NAMALWA (cell line): ENCODE measurements around the gene MRGPRD.
"Not testable (repeated sequence)": the region's sequence is repeated elsewhere in the genome, so short reads cannot be mapped to it uniquely, and the experiment has no call there.

Experiments
- DNase-seq: peaks from one replicate; pipeline ENCODE4 v3.0.0-alpha.2; 2015; ENCODE audit warnings: low spot score

MRGPRD gene

DNA sequence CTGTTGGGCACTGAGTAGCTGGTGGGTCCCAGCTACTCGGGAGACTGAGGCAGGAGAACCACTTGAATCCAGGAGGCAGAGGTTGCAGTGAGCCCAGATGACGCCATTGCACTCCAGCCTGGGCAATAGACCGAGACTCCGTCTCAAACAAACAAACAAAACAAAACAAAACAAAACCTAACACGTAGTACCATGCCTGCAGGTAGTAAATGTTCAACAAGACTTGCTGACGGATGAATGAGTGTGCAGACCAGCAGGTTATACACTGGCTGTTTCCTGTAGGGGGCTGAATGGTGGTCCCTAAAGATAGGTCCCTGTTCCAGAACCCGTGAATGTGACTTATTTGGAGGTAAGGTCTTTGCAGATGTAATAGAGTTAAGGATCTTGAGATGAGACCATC, 12.8 kb upstream of the MRGPRD start:
- no peak for DNase-seq

DNA sequence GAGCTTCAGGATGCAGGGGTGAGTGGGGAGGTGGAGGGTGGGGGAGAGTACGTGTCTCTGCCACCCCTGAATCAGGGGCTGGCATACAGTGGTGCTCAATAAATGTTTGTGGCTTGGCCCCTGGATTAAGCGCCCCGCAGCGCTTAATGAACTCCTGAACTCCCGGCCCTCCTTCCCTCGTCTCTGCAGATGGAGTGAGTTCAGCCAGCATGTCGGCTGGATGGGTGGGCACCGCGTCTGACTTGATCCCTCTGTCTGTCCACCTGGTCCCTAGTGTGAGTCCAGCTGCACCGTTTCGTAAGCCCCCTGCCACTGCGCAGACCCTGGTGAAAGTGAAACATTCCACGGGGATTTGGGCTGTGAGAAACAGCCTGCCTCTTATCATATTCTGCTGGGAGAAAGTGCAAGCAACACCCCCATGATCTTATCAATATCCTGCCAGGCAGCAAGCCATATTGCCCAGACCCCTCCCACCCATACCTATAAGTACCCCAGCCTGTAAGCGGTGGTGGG, 12.0 kb upstream of the MRGPRD start:
- DNase-seq: no peak

DNA sequence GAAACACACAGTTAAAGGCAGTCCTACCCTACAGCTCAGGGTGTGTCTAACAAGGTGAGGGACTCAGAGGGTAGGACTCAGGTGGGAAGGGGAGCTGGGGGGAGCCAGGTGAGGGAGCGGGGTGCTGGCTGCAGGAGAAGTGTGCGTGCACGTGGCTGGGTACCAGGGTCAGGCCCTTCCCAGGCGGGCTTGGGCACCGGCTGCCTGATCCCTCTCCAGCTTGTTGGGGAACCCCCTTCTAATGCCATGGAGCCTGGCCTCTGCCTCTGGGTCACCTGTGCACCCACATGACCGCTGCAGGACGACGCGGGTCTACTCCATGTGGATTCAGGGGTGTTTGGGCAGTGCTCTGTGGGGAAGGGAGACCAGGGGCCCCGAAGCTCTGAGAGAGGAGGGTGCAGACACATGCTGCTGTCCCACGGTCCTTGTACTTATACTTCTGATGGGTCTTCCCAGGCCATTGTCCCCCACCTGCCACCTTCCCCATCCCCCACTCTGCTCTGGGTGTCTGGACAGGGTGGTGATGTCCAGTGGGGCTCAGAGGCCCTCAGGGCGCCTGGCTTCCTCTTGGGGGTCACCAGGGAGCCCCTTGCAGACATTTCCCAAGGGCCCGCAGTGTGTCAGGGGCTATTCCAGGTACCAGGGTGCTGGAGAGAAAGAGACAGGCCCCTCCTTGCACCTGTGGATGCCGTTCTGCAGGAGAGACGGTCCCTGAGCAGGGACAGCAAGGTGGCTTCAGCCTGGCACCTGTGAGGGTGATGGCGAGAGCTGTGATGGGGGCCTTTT, 10.4 kb upstream of the MRGPRD start:
- no peak for DNase-seq

DNA sequence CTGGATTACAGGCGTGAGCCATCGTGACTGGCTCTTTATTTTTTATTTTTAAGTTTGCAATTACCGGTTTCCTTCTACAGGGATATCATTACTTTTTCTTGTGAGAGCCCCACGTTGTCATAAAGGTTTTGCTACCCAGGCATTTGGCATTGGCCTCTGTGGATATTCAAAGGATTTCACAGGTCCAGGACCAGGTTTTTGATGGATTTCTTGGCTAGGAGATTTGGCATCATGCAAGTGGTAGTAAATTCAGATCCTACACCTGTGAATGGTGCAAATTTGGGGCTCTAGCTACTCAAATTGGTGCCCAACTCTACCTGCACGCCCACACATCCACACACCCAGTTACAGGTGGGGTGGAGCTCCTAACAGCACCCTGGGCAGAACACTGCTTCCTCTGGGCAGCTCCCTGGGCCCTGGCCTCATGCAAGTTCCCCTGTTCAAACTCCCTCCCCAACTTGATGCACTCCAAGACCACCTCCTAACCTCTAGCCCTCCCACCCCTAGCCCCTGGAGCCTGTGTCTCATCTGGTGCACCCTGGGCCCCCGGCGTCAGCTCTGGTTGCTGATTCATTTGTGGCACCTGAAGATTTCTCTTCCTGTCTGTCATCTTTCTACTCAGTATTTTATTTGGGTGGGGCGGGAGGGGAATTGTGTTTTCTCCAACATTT, 9.3 kb upstream of the MRGPRD start:
- no peak for DNase-seq

DNA sequence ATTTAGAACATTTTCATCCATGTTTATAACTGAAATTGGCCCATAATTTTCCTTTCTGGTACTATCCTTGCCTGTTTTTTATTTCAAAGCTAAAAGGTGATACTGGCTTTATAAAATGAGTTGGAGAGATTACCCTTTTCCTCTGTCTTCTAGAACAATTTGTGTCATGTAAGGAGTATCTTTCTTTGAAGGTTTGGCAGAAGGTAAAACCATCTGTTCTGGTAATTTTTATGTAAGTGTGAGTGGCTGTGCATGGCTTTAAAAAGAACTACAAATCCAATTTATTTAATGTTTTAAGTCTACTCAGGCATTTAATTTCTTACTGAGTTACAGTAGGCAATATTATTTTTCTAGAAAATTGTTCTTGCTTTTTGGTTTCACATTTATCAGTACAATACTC, 7.7 kb upstream of the MRGPRD start:
- no peak for DNase-seq

DNA sequence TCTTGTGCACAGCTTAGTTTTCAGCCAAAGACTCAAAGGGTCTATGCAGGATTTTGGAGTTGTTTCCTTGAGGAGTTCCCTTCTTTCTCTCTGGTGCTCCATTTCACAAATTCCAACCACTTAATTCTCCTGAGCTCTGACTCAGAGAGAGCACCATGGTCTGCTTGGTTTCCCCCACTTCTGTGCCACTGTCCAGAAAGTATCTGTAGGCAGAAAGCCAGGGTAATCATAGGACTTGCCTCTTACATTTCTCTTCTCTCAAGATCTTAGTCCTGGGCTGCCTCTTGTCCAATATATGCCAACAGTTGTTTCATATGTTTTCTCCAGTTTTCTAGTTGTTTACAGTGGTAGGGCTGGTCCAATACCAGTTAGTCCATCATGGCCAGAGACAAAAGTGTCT, 6.4 kb upstream of the MRGPRD start:
- no peak for DNase-seq

DNA sequence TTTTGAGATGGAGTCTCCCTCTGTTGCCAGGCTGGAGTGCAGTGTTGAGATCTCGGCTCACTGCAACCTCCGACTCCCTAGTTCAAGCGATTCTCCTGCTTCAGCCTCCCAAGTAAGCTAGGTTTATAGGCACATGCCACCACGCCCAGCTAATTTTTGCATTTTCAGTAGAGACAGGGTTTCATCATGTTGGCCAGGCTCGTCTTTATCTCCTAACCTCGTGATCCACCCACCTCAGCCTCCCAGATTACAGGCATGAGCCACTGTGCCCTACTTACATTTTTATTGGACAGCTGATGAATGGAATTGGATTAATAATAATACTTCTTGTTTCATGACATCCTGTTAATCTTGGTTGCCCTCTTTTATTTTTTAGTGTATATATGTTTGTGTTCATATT, 3.0 kb upstream of the MRGPRD start:
- no peak for DNase-seq

DNA sequence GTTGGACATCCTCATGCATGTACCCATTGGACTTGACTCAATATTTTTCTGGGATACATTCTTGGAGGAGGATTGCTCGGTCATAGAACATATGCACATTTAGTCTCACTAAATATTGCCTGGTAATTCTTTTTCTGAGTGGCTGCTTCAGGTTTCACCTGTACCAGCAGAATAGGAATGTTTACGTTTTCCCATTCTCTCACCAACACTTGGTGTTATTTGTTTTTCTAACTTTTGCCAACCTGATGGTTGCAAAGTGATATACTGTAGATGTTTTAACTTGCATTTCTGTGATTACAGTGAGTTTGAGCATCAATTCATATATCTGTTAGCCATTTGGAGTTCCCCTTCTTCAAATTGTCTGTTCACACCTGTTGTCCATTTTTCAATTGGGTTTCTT, 1.3 kb upstream of the MRGPRD start:
- DNase-seq: no peak

DNA sequence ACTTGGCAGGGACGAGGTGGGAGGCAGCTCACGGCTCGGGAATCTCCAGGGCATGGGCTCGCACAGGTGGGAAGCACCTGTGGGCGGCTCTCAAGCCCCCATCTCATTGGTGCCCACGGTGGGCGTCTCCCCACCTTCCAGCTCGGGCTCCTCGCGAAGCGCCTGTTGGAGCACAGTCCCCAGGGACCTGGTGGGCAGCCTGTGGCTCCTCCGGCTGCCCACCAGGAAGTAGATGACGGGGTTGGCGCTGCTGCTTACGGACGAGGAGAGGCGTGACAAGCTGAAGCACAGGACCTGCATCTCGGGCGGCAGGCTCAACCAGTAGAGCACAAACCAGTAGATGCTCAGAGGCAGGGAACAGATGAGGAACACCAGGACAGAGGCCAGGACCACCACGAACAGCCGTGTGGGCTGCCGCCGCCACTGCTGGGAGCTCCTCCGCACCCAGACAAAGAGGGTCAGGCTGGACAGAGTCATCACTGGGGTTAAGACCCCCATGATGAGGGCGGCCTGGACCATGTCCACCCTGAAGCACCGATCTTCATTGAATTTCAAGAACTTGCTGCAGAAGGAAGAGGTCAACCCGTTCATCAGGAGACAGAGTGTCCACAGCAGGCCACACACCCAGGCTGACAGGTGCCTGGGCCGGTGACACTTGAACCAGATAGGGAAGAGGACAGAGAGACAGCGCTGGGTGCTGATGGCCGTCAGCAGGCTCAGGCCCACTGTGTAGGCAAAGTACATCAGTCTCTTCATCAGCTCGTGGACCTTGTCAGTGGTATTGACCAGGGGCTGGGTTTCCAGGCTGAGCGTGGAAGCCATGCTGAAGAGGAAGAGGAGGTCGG, 633 bp downstream of the MRGPRD start:
- DNase-seq: no peak

DNA sequence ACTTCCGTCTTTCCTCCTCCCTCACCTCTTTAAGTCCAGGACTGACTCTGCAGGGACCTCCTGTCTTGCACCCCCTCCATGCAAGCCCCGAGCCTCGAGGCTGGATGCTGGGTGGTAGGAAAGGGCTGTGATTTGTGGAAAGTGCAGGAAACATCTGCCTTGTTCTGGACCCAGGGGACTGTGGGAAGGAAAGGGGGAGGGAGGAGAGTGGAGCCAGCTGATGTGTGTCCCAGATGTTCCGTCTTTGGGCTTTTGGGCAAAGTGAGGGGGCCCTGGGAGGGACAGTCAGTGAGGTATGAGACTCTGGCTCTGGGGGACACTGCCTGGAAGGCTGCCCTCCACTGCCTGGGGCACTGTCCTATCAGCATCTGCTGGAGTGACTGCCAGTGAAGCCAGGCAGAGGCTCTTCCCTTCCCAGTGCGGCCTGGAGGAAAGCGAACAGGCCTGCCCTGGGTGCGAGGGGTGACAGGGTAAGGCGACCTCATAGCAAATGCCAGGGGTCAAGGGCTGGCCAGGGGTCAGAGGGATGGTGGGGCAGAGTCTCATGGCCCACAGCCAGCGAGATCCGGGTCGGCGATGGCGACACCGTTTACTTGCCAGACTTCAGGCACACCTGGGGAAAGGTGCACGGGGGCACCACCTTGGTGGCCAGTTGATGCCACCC, 1.7 kb downstream of the MRGPRD start:
- DNase-seq: no peak

DNA sequence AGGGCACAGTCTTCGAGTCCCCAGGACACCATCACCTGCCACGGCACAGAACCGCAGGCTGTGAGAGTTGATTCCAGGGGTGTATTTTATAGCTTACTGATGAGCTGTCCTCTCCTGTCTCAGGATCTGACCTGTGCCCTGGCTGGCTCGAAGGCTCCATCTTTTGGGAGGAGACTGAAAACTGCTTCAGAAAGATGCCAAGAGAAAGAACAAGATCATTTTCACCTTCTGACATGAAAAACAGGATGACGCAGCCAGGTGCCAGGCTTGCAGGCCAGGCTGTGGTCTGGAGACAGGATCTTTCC, 2.2 kb downstream of the MRGPRD start:
- no peak for DNase-seq

DNA sequence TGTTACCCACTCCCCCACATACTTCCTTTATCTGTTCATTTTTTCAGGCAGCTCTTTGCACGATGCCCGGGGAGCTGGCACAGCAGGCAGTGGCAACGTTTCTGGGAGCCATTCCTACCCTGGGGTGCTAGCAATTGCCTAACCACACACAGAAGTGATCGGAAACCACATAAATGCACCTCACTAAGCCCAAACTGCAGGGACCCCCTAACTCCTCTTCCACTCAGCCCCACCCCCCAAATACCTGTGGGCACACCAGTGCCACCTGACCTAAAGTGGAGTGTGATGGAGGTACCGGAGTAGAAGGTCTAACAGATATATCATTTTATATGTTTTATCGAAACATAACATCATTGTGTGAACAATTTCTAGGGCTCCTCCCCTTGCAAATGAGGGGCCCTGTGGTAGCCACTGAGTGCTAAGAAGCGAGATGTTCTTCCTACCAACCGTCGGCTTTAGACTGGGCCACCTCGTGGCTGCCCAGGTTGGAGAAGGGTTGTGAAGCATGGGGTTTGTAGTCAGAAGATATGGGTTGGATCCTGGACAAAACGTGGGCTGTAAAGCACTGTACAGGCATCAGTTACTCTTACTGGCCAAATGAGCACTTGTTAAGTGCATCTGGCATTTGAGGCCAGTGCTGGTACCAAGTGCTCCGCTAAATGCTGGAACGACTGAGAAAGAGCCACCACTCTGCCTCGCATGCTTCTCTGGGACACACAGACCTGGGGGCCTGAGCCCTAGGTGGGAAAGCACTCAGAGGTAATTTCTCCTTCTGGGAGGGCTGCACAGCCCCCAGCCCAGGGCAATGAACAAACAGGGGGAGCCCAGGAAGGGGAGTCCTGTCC, 2.8 kb downstream of the MRGPRD start:
- DNase-seq: no peak

DNA sequence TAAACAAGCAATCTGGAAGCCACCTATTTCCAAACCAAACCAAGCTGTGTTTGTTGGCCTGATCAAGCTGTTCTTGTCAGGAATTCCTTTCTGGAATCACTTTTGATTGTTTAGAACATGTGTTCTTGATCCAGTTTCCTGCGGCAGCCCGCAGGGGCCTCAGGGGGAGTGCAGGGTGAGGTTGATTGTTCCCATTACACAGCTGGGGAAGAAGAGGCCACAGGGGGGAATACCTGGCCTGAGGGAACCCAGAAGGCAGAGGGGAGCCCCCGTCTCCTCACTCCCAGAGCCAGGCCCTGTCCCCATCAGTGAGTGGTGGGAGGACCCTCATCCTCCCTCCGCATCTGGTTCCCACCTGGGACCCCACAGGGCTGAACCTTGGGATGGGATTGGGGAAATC, 4.2 kb downstream of the MRGPRD start:
- no peak for DNase-seq

DNA sequence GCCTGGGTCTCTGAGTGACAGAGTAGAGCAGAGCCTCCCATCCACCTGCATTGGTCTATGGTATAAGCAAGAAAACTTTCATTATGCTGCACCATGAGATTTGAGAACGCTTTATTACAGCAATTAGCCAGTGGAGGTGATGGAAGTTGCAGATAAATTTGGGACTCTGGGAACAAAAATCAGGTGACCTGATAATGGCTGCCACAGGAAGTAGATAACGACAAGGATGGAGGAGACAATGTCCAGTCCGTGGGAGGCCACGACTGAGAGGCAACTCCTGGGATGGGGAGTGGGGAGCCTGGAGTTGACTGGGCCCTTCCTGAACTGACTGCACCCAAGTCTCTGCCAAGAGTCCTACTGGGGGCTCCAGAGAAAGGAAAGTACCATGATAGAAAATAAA, 4.7 kb downstream of the MRGPRD start:
- no peak for DNase-seq

DNA sequence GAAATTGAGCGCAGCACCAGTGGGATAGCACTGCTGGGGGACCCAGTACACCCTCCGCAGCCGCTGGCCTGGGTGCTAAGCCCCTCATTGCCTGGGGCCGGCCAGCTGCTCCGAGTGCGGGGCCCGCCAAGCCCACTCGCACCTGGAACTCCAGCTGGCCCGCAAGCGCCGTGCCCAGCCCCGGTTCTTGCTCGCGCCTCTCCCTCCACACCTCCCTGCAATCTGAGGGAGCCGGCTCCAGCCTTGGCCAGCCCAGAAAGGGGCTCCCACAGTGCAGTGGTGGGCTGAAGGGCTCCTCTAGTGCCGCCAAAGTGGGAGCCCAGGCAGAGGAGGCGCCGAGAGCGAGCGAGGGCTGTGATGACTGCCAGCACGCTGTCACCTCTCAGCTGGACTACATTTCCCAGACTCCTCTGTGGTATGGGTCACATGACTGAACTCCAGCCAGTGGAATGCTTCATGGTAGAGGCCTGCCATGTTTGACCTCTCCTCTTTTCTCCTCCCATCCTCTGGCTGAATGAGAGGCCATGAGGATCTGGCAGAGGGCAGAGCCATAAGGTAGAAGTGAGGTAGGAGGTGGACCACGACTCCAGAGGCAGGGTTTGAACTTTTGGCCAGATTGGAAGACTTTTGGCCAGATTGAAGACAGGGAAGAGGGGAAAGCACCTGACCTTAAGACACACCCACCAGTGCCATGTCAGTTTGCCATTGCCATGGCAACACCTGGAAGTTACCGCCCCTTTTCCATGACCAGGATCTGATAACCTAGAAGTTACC, 6.2 kb downstream of the MRGPRD start:
- peak; percentile 83 for DNase-seq

DNA sequence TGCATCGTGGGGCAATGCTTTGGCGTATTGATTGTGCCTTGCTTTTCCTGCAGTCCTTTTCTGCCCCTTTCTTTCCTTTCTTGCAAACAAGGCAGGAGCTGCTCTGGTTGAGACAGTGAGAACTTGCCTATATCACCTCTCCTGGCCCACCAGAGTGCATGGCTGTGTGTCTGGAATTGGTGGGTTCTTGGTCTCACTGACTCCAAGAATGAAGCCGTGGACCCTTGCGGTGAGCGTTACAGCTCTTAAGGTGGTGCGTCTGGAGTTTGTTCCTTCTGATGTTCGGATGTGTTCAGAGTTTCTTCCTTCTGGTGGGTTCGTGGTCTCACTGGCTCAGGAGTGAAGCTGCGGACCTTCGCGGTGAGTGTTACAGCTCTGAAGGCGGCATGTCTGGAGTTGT, 7.1 kb downstream of the MRGPRD start:
- not testable (repeated sequence) for DNase-seq

DNA sequence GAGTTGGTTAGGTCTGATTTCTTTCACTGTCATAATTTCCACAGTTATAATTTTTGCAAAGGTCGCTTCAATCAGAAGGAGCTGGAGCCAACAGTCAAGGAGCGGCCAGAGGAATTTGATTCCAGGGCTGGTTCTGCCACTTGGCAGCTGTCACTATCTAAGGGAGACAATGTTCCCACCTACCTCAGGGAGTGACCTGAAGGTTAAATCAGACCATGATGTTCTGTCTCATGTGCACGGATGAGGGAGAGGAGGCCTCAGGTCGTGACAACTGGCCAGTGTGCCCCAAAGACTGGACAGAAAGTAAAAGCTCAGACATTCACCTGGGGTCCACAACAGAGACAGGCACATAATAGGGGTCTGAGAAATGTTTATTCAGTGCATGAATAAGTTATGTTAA, 7.6 kb downstream of the MRGPRD start:
- DNase-seq: no peak

DNA sequence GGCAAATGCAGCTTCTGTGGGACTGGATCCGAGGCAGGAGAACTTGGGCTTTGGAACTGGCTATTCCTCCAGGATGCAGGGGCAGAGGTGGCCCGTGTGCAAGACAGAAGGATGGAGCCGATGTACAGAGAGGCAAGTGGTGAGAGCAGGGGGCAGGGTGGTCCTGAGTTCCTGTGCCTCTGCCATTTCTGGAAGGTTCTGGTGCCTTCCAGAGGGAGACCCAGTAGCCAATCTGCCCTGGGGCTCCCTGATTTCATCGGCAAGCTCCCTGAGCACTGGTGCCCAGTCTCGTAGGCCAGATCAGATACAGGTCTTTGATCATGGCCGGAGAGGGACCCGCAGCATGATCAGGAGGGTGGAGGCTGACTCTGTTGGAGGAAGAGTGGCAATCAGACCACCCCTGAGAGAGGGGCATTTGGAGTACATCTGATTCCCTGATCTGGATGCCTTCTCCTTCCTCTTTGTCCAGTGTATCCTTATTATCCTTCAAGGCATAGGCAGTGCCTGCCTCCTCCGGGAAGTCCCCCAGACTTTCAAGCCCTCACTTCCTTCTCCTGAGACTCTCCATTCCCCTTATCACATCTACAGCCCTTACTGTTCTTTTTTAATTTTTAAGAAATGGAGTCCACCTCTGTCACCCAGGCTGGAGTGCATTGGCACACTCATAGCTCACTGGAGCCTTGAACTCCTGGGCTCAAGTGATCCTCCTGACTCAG, 9.7 kb downstream of the MRGPRD start:
- DNase-seq: no peak

DNA sequence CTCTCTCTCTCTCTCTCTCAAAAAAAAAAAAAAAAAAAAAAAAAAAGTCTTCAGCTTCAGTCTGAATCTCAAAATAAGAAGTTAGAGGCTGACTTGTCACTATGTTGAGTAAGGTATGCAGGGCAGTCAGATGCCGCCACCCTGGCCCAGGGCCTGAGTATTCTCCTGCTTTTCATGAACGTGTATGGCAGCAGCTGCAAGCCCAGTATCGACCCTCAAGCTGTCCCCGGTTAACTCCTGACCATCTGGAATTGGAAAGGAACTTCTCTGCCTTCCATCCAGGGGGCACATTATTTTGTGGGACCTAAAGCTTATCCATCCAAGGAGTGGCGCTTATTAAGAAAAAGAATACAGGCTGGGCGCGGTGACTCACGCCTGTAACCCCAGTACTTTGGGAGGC, 11.4 kb downstream of the MRGPRD start:
- DNase-seq: no peak
